ENCODE measurements around the gene TENT4B. TPM values are rescaled to one million over a fixed set of nuclear protein-coding genes. Genes with fewer than 3 reads are reported as not detected.

The TENT4B gene
- total RNA-seq, 2 experiments from 2014 or later = 5.8 to 8.8 TPM

DNA sequence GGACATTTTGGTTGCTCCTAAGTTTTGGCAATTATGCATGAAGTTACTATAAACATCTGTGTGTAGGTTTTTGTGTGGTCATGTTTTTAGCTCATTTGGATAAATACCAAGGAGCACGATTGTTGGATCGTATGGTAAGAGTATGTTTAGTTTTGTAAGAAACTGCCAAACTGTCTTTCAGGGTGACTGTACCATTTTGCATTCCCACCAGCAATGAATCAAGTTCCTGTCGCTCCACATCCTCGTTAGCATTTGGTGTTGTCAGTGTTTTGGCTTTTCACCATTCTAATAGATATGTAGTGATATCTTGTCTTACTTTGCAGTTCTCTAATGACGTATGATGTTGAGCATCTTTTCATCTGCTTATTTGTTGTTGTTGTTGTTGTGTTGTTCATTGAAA is 20.2 kb downstream of the TENT4B start:
- no peak for DNase-seq (ENCODE audit: low spot score)
- no peaks in the 10 kb centered on the region for H3K36me3 ChIP-seq (ENCODE audit: insufficient read depth, low read length)
- intact Hi-C loops (cut with micrococcal nuclease; ENCODE audit: unreplicated experiment) = no loop called here
- no peaks in the 10 kb centered on the region for H3K9me2 ChIP-seq (ENCODE audit: insufficient read depth, low read length)
- H3K79me2 ChIP-seq (ENCODE audit: insufficient read depth, low read depth, low read length) = peaks cover 14% of the 10 kb centered on the region; the same call in 1 of the 2 replicates
- H3K4me2 ChIP-seq (ENCODE audit: low read length) = no peak overlapping the region
- TF ChIP-seq, protein P1, sequence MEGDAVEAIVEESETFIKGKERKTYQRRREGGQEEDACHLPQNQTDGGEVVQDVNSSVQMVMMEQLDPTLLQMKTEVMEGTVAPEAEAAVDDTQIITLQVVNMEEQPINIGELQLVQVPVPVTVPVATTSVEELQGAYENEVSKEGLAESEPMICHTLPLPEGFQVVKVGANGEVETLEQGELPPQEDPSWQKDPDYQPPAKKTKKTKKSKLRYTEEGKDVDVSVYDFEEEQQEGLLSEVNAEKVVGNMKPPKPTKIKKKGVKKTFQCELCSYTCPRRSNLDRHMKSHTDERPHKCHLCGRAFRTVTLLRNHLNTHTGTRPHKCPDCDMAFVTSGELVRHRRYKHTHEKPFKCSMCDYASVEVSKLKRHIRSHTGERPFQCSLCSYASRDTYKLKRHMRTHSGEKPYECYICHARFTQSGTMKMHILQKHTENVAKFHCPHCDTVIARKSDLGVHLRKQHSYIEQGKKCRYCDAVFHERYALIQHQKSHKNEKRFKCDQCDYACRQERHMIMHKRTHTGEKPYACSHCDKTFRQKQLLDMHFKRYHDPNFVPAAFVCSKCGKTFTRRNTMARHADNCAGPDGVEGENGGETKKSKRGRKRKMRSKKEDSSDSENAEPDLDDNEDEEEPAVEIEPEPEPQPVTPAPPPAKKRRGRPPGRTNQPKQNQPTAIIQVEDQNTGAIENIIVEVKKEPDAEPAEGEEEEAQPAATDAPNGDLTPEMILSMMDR (conservative IDR thresholded peaks at IDR 0.05; ENCODE audit: low read length) = no peak
- no peak for TF ChIP-seq EZH2phosphoT487 (IDR thresholded peaks at IDR 0.05; ENCODE audit: borderline replicate concordance, low read depth, low read length)
- H2AFZ ChIP-seq (ENCODE audit: low read length) = no peak overlapping the region
- no peaks in the 10 kb centered on the region for H3K4me1 ChIP-seq (ENCODE audit: insufficient read depth, low read length, poor library complexity, severe bottlenecking)
- no peaks in the 10 kb centered on the region for H4K20me1 ChIP-seq (ENCODE audit: insufficient read depth, low read length)
- ChIA-PET CTCF (ENCODE audit: unreplicated experiment) (no interaction called here), POLR2A (no interaction called here)
- no peaks in the 10 kb centered on the region for H3K9me3 ChIP-seq (ENCODE audit: low read length)
- BruUV-seq (replicated peaks) = no TSS peak
- H3K27ac ChIP-seq (ENCODE audit: low read depth, low read length, poor library complexity, severe bottlenecking) = no peak overlapping the region
- no peak overlapping the region for H3K4me3 ChIP-seq (ENCODE audit: low read depth, low read length, poor library complexity, severe bottlenecking)

DNA sequence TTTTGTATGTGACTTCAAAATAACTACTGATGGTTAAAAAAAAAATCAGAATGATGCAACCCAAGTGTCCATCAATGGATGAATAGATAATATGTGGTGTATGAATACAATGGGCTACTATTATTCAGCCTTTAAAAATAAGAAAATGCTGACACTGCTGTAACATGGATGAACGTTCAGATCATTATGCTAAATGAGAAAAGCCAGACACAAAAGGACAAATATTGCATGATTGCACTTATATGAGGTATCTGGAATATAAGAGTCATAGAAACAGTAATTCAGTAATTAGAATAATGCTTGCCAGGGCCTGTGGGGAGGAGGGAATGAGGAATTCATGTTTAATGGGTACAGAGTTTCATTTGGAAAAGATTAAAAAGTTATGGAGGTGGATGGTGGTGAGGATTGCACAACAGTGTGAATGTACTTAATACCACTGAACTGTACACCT is 25.4 kb downstream of the TENT4B start:
- BruUV-seq (replicated peaks) = no TSS peak

DNA sequence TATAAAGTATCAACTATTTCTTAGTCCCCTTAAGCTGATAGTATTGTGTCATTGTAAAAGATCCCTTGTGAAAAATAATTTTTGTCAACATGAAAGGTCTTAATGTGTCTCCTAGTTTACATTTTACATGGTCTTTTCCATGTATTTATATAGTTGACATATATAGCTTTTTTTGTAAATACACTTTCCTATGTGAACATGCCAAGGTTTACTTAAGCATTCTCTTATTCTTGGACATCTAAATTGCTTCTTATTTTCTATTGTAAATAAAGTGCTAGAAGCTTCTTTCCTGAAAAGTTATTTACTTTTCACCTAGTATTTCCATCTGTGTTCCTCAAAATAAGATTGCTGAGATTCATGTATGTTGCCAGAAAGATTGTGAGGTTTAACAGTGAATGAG is 29.3 kb downstream of the TENT4B start:
- no peak for TF ChIP-seq EZH2phosphoT487 (IDR thresholded peaks at IDR 0.05; ENCODE audit: borderline replicate concordance, low read depth, low read length)
- TF ChIP-seq, protein P1 (conservative IDR thresholded peaks at IDR 0.05; ENCODE audit: low read length) = no peak
- intact Hi-C loops (cut with micrococcal nuclease; ENCODE audit: unreplicated experiment) = no loop called here
- Histone ChIP-seq H3K9me3 (ENCODE audit: low read length) (no peaks in the 10 kb centered on the region), H3K9me2 (ENCODE audit: insufficient read depth, low read length) (no peaks in the 10 kb centered on the region), H4K20me1 (ENCODE audit: insufficient read depth, low read length) (no peaks in the 10 kb centered on the region), H3K4me1 (ENCODE audit: insufficient read depth, low read length, poor library complexity, severe bottlenecking) (no peaks in the 10 kb centered on the region), H3K79me2 (ENCODE audit: insufficient read depth, low read depth, low read length) (peaks cover 6% of the 10 kb centered on the region; the same call in 1 of the 2 replicates), H3K27ac (ENCODE audit: low read depth, low read length, poor library complexity, severe bottlenecking) (no peak overlapping the region), H3K36me3 (ENCODE audit: insufficient read depth, low read length) (no peaks in the 10 kb centered on the region), H3K4me3 (ENCODE audit: low read depth, low read length, poor library complexity, severe bottlenecking) (no peak overlapping the region), H3K4me2 (ENCODE audit: low read length) (no peak overlapping the region), H2AFZ (ENCODE audit: low read length) (no peak overlapping the region)
- ChIA-PET POLR2A (interaction anchor here (0.6 kb wide), 1 partner anchor 63 kb away, joined by 3 read pairs; no protein-coding TSS in a partner anchor), CTCF (ENCODE audit: unreplicated experiment) (no interaction called here)
- BruUV-seq (replicated peaks) = no TSS peak
- DNase-seq (ENCODE audit: low spot score) = no peak

More for the DNA sequence above, 25.4 kb downstream of the TENT4B start:
- ChIA-PET POLR2A (interaction anchor here (0.6 kb wide), 1 partner anchor 157 kb away, joined by 4 read pairs; no protein-coding TSS in a partner anchor), CTCF (ENCODE audit: unreplicated experiment) (no interaction called here)
- Histone ChIP-seq H4K20me1 (ENCODE audit: insufficient read depth, low read length) (no peaks in the 10 kb centered on the region), H3K27ac (ENCODE audit: low read depth, low read length, poor library complexity, severe bottlenecking) (no peak overlapping the region), H3K79me2 (ENCODE audit: insufficient read depth, low read depth, low read length) (peaks cover 6% of the 10 kb centered on the region; the same call in 1 of the 2 replicates), H3K9me2 (ENCODE audit: insufficient read depth, low read length) (no peaks in the 10 kb centered on the region), H3K4me1 (ENCODE audit: insufficient read depth, low read length, poor library complexity, severe bottlenecking) (no peaks in the 10 kb centered on the region), H3K4me3 (ENCODE audit: low read depth, low read length, poor library complexity, severe bottlenecking) (no peak overlapping the region), H2AFZ (ENCODE audit: low read length) (no peak overlapping the region), H3K9me3 (ENCODE audit: low read length) (no peaks in the 10 kb centered on the region), H3K36me3 (ENCODE audit: insufficient read depth, low read length) (no peaks in the 10 kb centered on the region), H3K4me2 (ENCODE audit: low read length) (no peak overlapping the region)
- TF ChIP-seq, protein P1 (conservative IDR thresholded peaks at IDR 0.05; ENCODE audit: low read length) = no peak
- TF ChIP-seq EZH2phosphoT487 (IDR thresholded peaks at IDR 0.05; ENCODE audit: borderline replicate concordance, low read depth, low read length) = no peak
- DNase-seq (ENCODE audit: low spot score) = no peak
- intact Hi-C loops (cut with micrococcal nuclease; ENCODE audit: unreplicated experiment) = no loop called here
